ENCODE measurements around the gene SLC44A1. TPM values are rescaled to one million over a fixed set of nuclear protein-coding genes. Genes with fewer than 3 reads are reported as not detected.
A peak's percentile ranks its signal among the peaks of the same experiment; 100 is the strongest.

Gene SLC44A1
- polyA plus RNA-seq, 3 donors = 6.9 to 52.1 (median 46.5) TPM

- no peaks in the 10 kb centered on the region for H4K20me1 ChIP-seq (ENCODE audit: insufficient read depth, low read length)
- no peaks in the 10 kb centered on the region for H3K36me3 ChIP-seq (replicated peaks in 1 of 2; ENCODE audit: control insufficient read depth in 1 of 2, insufficient read depth in 2 of 2, low read length in 2 of 2)
- peaks cover 14 to 24% of the 10 kb centered on the region in 2 donors for H3K9me3 ChIP-seq (replicated peaks in 1 of 2; ENCODE audit: control insufficient read depth in 1 of 2, insufficient read depth in 1 of 2, low read length in 2 of 2)
- Mint-ChIP-seq H3K4me3 (no peak overlapping the region), H3K27me3 (ENCODE audit: low read depth in 3 of 3) (peaks cover 0 to 5% (median 1%) of the 10 kb centered on the region in 3 donors), H3K36me3 (peaks cover 5% of the 10 kb centered on the region in 2 donors), H3K4me1 (no peaks in the 10 kb centered on the region), H3K27ac (no peak overlapping the region), H3K9me3 (peaks cover 19 to 29% (median 26%) of the 10 kb centered on the region in 7 donors)
- no peaks in the 10 kb centered on the region for H3K79me2 ChIP-seq (ENCODE audit: insufficient read depth, low read length)
- no peak overlapping the region for H3K27ac ChIP-seq (ENCODE audit: low read depth in 1 of 2, low read length in 2 of 2)
- H3K27me3 ChIP-seq (ENCODE audit: control insufficient read depth in 2 of 2, insufficient read depth in 2 of 2, low read length in 2 of 2) = no peaks in the 10 kb centered on the region
- no CpG with 5 or more reads among the region's 1 CpG for WGBS (ENCODE audit: insufficient coverage)
- no peak overlapping the region for H3K4me3 ChIP-seq (replicated peaks in 1 of 3; ENCODE audit: low read depth in 2 of 3, low read length in 3 of 3)
- H3K9ac ChIP-seq (ENCODE audit: insufficient read depth, low read length, poor library complexity, severe bottlenecking) = no peak overlapping the region
- no peak overlapping the region for H2AFZ ChIP-seq (ENCODE audit: insufficient read depth, low read depth, low read length, poor library complexity, severe bottlenecking)
- no peaks in the 10 kb centered on the region for H3K4me1 ChIP-seq (ENCODE audit: control insufficient read depth in 1 of 2, insufficient read depth in 2 of 2, low read length in 2 of 2)
- intact Hi-C loops (cut with micrococcal nuclease) = no loop called here
- DNase-seq = no peak
- H3K4me2 ChIP-seq (replicated peaks; ENCODE audit: extremely low read depth, low read length, poor library complexity, severe bottlenecking) = no peak overlapping the region
- TF ChIP-seq CTCF (IDR thresholded peaks at IDR 0.05) = no peak
These were observed 25.1 kb upstream of the SLC44A1 start for GRCh38 chr9:105219291-105219805.

- Histone ChIP-seq H3K79me2 (ENCODE audit: insufficient read depth, low read length) (no peaks in the 10 kb centered on the region), H3K4me3 (replicated peaks in 1 of 3; ENCODE audit: low read depth in 2 of 3, low read length in 3 of 3) (no peak overlapping the region), H3K4me2 (replicated peaks; ENCODE audit: extremely low read depth, low read length, poor library complexity, severe bottlenecking) (no peak overlapping the region), H3K4me1 (ENCODE audit: control insufficient read depth in 1 of 2, insufficient read depth in 2 of 2, low read length in 2 of 2) (no peaks in the 10 kb centered on the region), H3K27me3 (ENCODE audit: control insufficient read depth in 2 of 2, insufficient read depth in 2 of 2, low read length in 2 of 2) (no peaks in the 10 kb centered on the region), H3K36me3 (replicated peaks in 1 of 2; ENCODE audit: control insufficient read depth in 1 of 2, insufficient read depth in 2 of 2, low read length in 2 of 2) (no peaks in the 10 kb centered on the region), H3K9ac (ENCODE audit: insufficient read depth, low read length, poor library complexity, severe bottlenecking) (no peak overlapping the region), H3K27ac (ENCODE audit: low read depth in 1 of 2, low read length in 2 of 2) (no peak overlapping the region), H3K9me3 (replicated peaks in 1 of 2; ENCODE audit: control insufficient read depth in 1 of 2, insufficient read depth in 1 of 2, low read length in 2 of 2) (peaks cover 21 to 35% of the 10 kb centered on the region in 2 donors), H2AFZ (ENCODE audit: insufficient read depth, low read depth, low read length, poor library complexity, severe bottlenecking) (peak overlapping the region; percentile 4), H4K20me1 (ENCODE audit: insufficient read depth, low read length) (no peaks in the 10 kb centered on the region)
- 100% methylated on average over 1 of the region's 3 CpGs for WGBS (ENCODE audit: insufficient coverage)
- Mint-ChIP-seq H3K4me1 (no peaks in the 10 kb centered on the region), H3K4me3 (no peak overlapping the region), H3K9me3 (peaks cover 29 to 40% (median 36%) of the 10 kb centered on the region in 7 donors), H3K27ac (no peak overlapping the region), H3K27me3 (ENCODE audit: low read depth in 3 of 3) (peaks cover 0 to 4% (median 3%) of the 10 kb centered on the region in 3 donors), H3K36me3 (peaks cover 5 to 10% of the 10 kb centered on the region in 2 donors)
- intact Hi-C loops (cut with micrococcal nuclease) = no loop called here
- TF ChIP-seq CTCF (IDR thresholded peaks at IDR 0.05) = no peak
- no peak for DNase-seq
These were observed 24.0 kb upstream of the SLC44A1 start for GRCh38 chr9:105220451-105220850.
